ENCODE measurements around the gene TUB. TPM values are rescaled to one million over a fixed set of nuclear protein-coding genes. Genes with fewer than 3 reads are reported as not detected.

The TUB gene
- total RNA-seq, 1 experiment from 2014 or later: 0.39 TPM

GRCh38 chr11:8097468-8097867, 16.5 kb downstream of the TUB start:
- POLR2A ChIA-PET (ENCODE audit: low non-redundant PET): interaction anchor here (0.5 kb wide), 1 partner anchor 113 kb away, joined by 4 read pairs; no protein-coding TSS in a partner anchor
- CTCF ChIA-PET: interaction anchor here (0.6 kb wide), 2 partner anchors 55 to 388 kb away, joined by 3 to 5 read pairs; no protein-coding TSS in a partner anchor
- TF ChIP-seq EZH2 (IDR thresholded peaks at IDR 0.05; ENCODE audit: borderline replicate concordance, low read depth, low read length, poor library complexity, severe bottlenecking) (no peak), CTCF (conservative IDR thresholded peaks at IDR 0.05; ENCODE audit: low read depth, low read length) (no peak)

GRCh38 chr11:8097926-8098325, 16.9 kb downstream of the TUB start:
- ChIA-PET CTCF (interaction anchor here (0.6 kb wide), 2 partner anchors 56 to 388 kb away, joined by 3 to 5 read pairs; no protein-coding TSS in a partner anchor), POLR2A (ENCODE audit: low non-redundant PET) (no interaction called here)
- no TSS peak for BruUV-seq (replicated peaks)
- DNase-seq (ENCODE audit: low spot score): no peak
- Histone ChIP-seq H3K27ac (ENCODE audit: low read depth, low read length, poor library complexity, severe bottlenecking) (no peak overlapping the region), H3K4me3 (ENCODE audit: low read depth, low read length, poor library complexity, severe bottlenecking) (no peak overlapping the region), H3K36me3 (ENCODE audit: insufficient read depth, low read length, poor library complexity, severe bottlenecking) (no peaks in the 10 kb centered on the region), H3K9me3 (ENCODE audit: low read depth, low read length, poor library complexity, severe bottlenecking) (no peaks in the 10 kb centered on the region), H3K4me1 (ENCODE audit: insufficient read depth, low read length, poor library complexity, severe bottlenecking) (no peaks in the 10 kb centered on the region), H3K27me3 (replicated peaks; ENCODE audit: insufficient read depth, low read depth, low read length, poor library complexity) (no peaks in the 10 kb centered on the region)
- TF ChIP-seq EZH2 (IDR thresholded peaks at IDR 0.05; ENCODE audit: borderline replicate concordance, low read depth, low read length, poor library complexity, severe bottlenecking) (no peak), CTCF (conservative IDR thresholded peaks at IDR 0.05; ENCODE audit: low read depth, low read length) (no peak)
- intact Hi-C loops (cut with micrococcal nuclease; ENCODE audit: unreplicated experiment): loop anchor here (2.0 to 10.0 kb wide), 4 partner anchors 65 to 1003 kb away; no protein-coding TSS in a partner anchor

More at GRCh38 chr11:8097468-8097867, 16.5 kb downstream of the TUB start:
- H3K27ac ChIP-seq (ENCODE audit: low read depth, low read length, poor library complexity, severe bottlenecking): no peak overlapping the region
- H3K36me3 ChIP-seq (ENCODE audit: insufficient read depth, low read length, poor library complexity, severe bottlenecking): no peaks in the 10 kb centered on the region
- no peaks in the 10 kb centered on the region for H3K9me3 ChIP-seq (ENCODE audit: low read depth, low read length, poor library complexity, severe bottlenecking)
- H3K4me3 ChIP-seq (ENCODE audit: low read depth, low read length, poor library complexity, severe bottlenecking): no peak overlapping the region
- DNase-seq (ENCODE audit: low spot score): no peak
- no peaks in the 10 kb centered on the region for H3K27me3 ChIP-seq (replicated peaks; ENCODE audit: insufficient read depth, low read depth, low read length, poor library complexity)
- intact Hi-C loops (cut with micrococcal nuclease; ENCODE audit: unreplicated experiment): loop anchor here (10.0 kb wide), 2 partner anchors 403 to 1003 kb away; no protein-coding TSS in a partner anchor
- no TSS peak for BruUV-seq (replicated peaks)
- H3K4me1 ChIP-seq (ENCODE audit: insufficient read depth, low read length, poor library complexity, severe bottlenecking): no peaks in the 10 kb centered on the region

- DNase-seq (ENCODE audit: low spot score): no peak
- H3K36me3 ChIP-seq (ENCODE audit: insufficient read depth, low read length, poor library complexity, severe bottlenecking): no peaks in the 10 kb centered on the region
- POLR2A ChIA-PET (ENCODE audit: low non-redundant PET): no interaction called here
- H3K27ac ChIP-seq (ENCODE audit: low read depth, low read length, poor library complexity, severe bottlenecking): no peak overlapping the region
- TF ChIP-seq EZH2 (IDR thresholded peaks at IDR 0.05; ENCODE audit: borderline replicate concordance, low read depth, low read length, poor library complexity, severe bottlenecking) (no peak), CTCF (conservative IDR thresholded peaks at IDR 0.05; ENCODE audit: low read depth, low read length) (no peak)
- intact Hi-C loops (cut with micrococcal nuclease; ENCODE audit: unreplicated experiment): loop anchor here (2.0 to 10.0 kb wide), 4 partner anchors 66 to 1004 kb away; no protein-coding TSS in a partner anchor
- BruUV-seq (replicated peaks): no TSS peak
- no peak overlapping the region for H3K4me3 ChIP-seq (ENCODE audit: low read depth, low read length, poor library complexity, severe bottlenecking)
- no peaks in the 10 kb centered on the region for H3K9me3 ChIP-seq (ENCODE audit: low read depth, low read length, poor library complexity, severe bottlenecking)
- H3K27me3 ChIP-seq (replicated peaks; ENCODE audit: insufficient read depth, low read depth, low read length, poor library complexity): no peaks in the 10 kb centered on the region
- CTCF ChIA-PET: interaction anchor here (2.2 kb wide), 1 partner anchor 92 kb away, joined by 24 read pairs; no protein-coding TSS in a partner anchor
- H3K4me1 ChIP-seq (ENCODE audit: insufficient read depth, low read length, poor library complexity, severe bottlenecking): no peaks in the 10 kb centered on the region
These were observed 17.4 kb downstream of the TUB start for GRCh38 chr11:8098361-8098760.

Measured in A673 (cell line).